Kidney (tissue), 14 donors: ENCODE data around the gene GABRB1. TPM values are rescaled to one million over a fixed set of nuclear protein-coding genes. Genes with fewer than 3 reads are reported as not detected.

Experiments
- DNase-seq, 5 donors: peaks; one replicate each; pipeline ENCODE4 v3.0.0-alpha.2; 2013 to 2020
- FAIRE-seq: peaks from 2 replicates; lab custom pipeline; 2012; peaks lifted over from hg19 to GRCh38; lab: Jason Lieb, UNC
- H3K27ac ChIP-seq, 2 donors: one replicate each; pipeline ENCODE4 v1.7.0; 2013; ENCODE audit warnings: low read depth in 2 of 2, low read length in 2 of 2, inconsistent platforms in 1 of 2
- H3K27me3 ChIP-seq: one replicate; pipeline ENCODE4 v1.7.1; 2013; ENCODE audit warnings: low read length, inconsistent platforms; ENCODE audit not compliant: control insufficient read depth, insufficient read depth
- H3K36me3 ChIP-seq, 3 donors: one replicate each; pipeline versions ENCODE4 v1.7.0 to v1.7.1; 2013; ENCODE audit warnings: low read length in 3 of 3, control low read depth in 1 of 3, inconsistent platforms in 1 of 3; ENCODE audit not compliant: insufficient read depth in 3 of 3, control insufficient read depth in 2 of 3
- H3K4me1 ChIP-seq, 3 donors: one replicate each; pipeline versions ENCODE4 v1.7.0 to v1.7.1; 2013; ENCODE audit warnings: low read length in 3 of 3, inconsistent platforms in 1 of 3, low read depth in 1 of 3; ENCODE audit not compliant: control insufficient read depth in 2 of 3, insufficient read depth in 2 of 3
- H3K4me3 ChIP-seq, 3 donors: one replicate each; pipeline versions ENCODE4 v1.7.0 to v1.8.1; 2013; ENCODE audit warnings: low read length in 3 of 3, control low read depth in 1 of 3, inconsistent platforms in 1 of 3
- H3K9ac ChIP-seq, 3 donors: one replicate each; pipeline versions ENCODE4 v1.7.0 to v1.7.1; 2013; ENCODE audit warnings: low read length in 3 of 3, control low read depth in 1 of 3, inconsistent platforms in 1 of 3
- H3K9me3 ChIP-seq, 3 donors: one replicate each; pipeline versions ENCODE4 v1.7.0 to v1.7.1; 2013; ENCODE audit warnings: low read length in 3 of 3, control low read depth in 1 of 3, inconsistent platforms in 1 of 3; ENCODE audit not compliant: control insufficient read depth in 2 of 3, insufficient read depth in 1 of 3
- CTCF ChIP-seq: IDR thresholded peaks from 3 replicates; pipeline ENCODE4 v1.5.1; 2012; ENCODE audit warnings: mild to moderate bottlenecking, moderate library complexity, borderline replicate concordance; ENCODE audit not compliant: insufficient read depth; ENCODE audit errors: extremely low read depth
- intact Hi-C: fragments of 100-400 bp; cut with DNase I; formaldehyde crosslinking; loops from one replicate; pipeline ENCODE4 v1.11.1; 2022
- polyA plus RNA-seq: library from polyadenylated mRNA; stranded (reverse); fragments of 350-450 nt; fragmentation: Illumina TruSeq; extraction: RNeasy Lipid Tissue Mini Kit (QIAGEN cat#74804); gene quantifications from one replicate; pipeline ENCODE4 v1.2.3, GENCODE V29; 2014; ENCODE audit warnings: low read depth, low replicate concordance; ENCODE audit not compliant: insufficient read depth
- total RNA-seq: library from RNA; stranded (reverse); fragmentation: NEBNext Ultra II Directional; extraction: Animal tissue kit (Norgen Biotek cat#: 25700); gene quantifications from one replicate; pipeline ENCODE4 v1.2.1, GENCODE V29; 2021
- donor health status: control.
- donor health status: control.
- donor health status: control.
- donor health status: control.
- donor health status: control.
- donor health status: DM: yes; HTN: yes; CAD: no.
- donor health status: Normal renal cell carcinoma (clear cell type).

GABRB1 gene
- total and polyA plus RNA-seq, 2 donors from 2014 or later, result 0.79 to 0.82 TPM

- DNase-seq (no peak), FAIRE-seq (no peak)
- no peaks in the 10 kb centered on the region for H3K36me3 ChIP-seq
- no peak overlapping the region for H3K4me3 ChIP-seq
- no peaks in the 10 kb centered on the region for H3K27me3 ChIP-seq
- intact Hi-C loops, result no loop called here
- no peaks in the 10 kb centered on the region for H3K4me1 ChIP-seq
- TF ChIP-seq CTCF, result no peak
- H3K9ac ChIP-seq, result no peak overlapping the region
- no peak overlapping the region for H3K27ac ChIP-seq
- no peaks in the 10 kb centered on the region for H3K9me3 ChIP-seq
Measured at GRCh38 chr4:47313384-47313783, 282.0 kb downstream of the GABRB1 start.

- H3K4me3 ChIP-seq, result no peak overlapping the region
- H3K27me3 ChIP-seq, result no peaks in the 10 kb centered on the region
- no peaks in the 10 kb centered on the region for H3K4me1 ChIP-seq
- intact Hi-C loops, result no loop called here
- no peak for TF ChIP-seq CTCF
- H3K9ac ChIP-seq, result no peak overlapping the region
- FAIRE-seq (no peak), DNase-seq (no peak)
- no peaks in the 10 kb centered on the region for H3K9me3 ChIP-seq
- H3K27ac ChIP-seq, result no peak overlapping the region
- no peaks in the 10 kb centered on the region for H3K36me3 ChIP-seq
Measured at GRCh38 chr4:47315346-47315745, 284.0 kb downstream of the GABRB1 start.

GRCh38 chr4:47326025-47326424 is 294.7 kb downstream of the GABRB1 start:
- H3K27ac ChIP-seq, result no peak overlapping the region
- H3K36me3 ChIP-seq, result no peaks in the 10 kb centered on the region
- no peak overlapping the region for H3K9ac ChIP-seq
- H3K9me3 ChIP-seq, result no peaks in the 10 kb centered on the region
- no peak for FAIRE-seq
- no peak for DNase-seq
- H3K27me3 ChIP-seq, result no peaks in the 10 kb centered on the region
- no peaks in the 10 kb centered on the region for H3K4me1 ChIP-seq
- intact Hi-C loops, result no loop called here
- TF ChIP-seq CTCF, result no peak
- H3K4me3 ChIP-seq, result no peak overlapping the region

GRCh38 chr4:47330866-47331265 is 299.5 kb downstream of the GABRB1 start:
- intact Hi-C loops, result no loop called here
- Histone ChIP-seq H3K36me3 (no peaks in the 10 kb centered on the region), H3K27ac (no peak overlapping the region), H3K9ac (no peak overlapping the region), H3K4me1 (no peaks in the 10 kb centered on the region), H3K27me3 (no peaks in the 10 kb centered on the region), H3K4me3 (no peak overlapping the region), H3K9me3 (no peaks in the 10 kb centered on the region)
- no peak for TF ChIP-seq CTCF
- DNase-seq (no peak), FAIRE-seq (no peak)
